Renal cortex interstitium (tissue), 15 donors: ENCODE data around the gene MLN. TPM values are rescaled to one million over a fixed set of nuclear protein-coding genes. Genes with fewer than 3 reads are reported as not detected.

Experiments
- DNase-seq, 11 donors: peaks; one replicate each; pipeline ENCODE4 v3.0.0-alpha.2; 2013; ENCODE audit warnings: low read depth in 9 of 11, low spot score in 4 of 11; ENCODE audit errors: extremely low read depth in 1 of 11
- long read RNA-seq, 16 experiments: transcript quantifications; one replicate each; lab custom pipeline, GENCODE V29; 2026
- polyA plus RNA-seq, 3 donors: library from polyadenylated mRNA; unstranded; fragments of 120-200 nt; gene quantifications; one replicate each; pipeline ENCODE4 v1.2.1, GENCODE V29; 2013; ENCODE audit not compliant: insufficient read length in 3 of 3

The MLN gene, protein sequence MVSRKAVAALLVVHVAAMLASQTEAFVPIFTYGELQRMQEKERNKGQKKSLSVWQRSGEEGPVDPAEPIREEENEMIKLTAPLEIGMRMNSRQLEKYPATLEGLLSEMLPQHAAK
- polyA plus RNA-seq: 1 to 10 TPM; 1.5 to 2.2 (median 1.9) TPM
- long read RNA-seq, donor 1, partial matches to known transcripts: 0 of 1 reads
- long read RNA-seq, donor 1, other reads (novel, unspliced or antisense): 0 of 1 reads
- long read RNA-seq, donor 2: 0 reads
- long read RNA-seq, donor 3: 0 reads
- long read RNA-seq, donor 4, partial matches to known transcripts: 0 of 2 reads
- long read RNA-seq, donor 4, other reads (novel, unspliced or antisense): 0 of 2 reads
- long read RNA-seq, donor 5: 0 reads
- long read RNA-seq, donor 6, partial matches to known transcripts: 0 of 4 reads
- long read RNA-seq, donor 6, other reads (novel, unspliced or antisense): 0 of 4 reads
- long read RNA-seq, donor 7: 0 reads
- long read RNA-seq, donor 8: 0 reads
- long read RNA-seq, donor 9: 0 reads
- long read RNA-seq, donor 10: 0 reads
- long read RNA-seq, donor 11: 0 reads
- long read RNA-seq, donor 12: 0 reads
- long read RNA-seq, donor 13: 0 reads
- long read RNA-seq, donor 14: 0 reads
- long read RNA-seq, donor 15: 0 reads
- long read RNA-seq, donor 16, partial matches to known transcripts: 0 of 1 reads
- long read RNA-seq, donor 16, other reads (novel, unspliced or antisense): 0 of 1 reads

DNA sequence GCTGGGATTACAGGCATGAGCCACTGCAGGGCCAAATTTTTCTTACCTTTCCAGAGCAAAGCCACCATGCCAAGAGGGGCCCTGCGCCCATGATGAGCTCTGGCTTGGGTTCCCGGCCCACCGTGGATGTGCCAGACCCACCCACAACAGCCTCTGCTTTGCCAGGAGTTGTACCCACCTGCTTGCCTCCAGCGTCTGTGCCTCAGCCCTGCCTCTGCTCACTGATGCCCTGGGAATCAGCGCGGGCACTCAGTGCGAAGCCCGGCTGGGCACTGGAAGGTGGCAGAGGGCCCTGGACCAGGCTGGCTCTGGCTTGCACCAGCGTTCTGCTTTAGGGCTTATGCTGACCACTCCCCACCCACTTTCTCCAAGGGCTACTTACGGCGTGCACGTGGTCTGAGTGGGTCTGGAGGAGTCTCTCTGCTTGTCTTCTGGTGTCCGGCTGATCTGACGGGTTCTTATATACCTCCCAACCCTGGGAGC is at the start of gene MLN:
Gene MLN, minus strand, starts transcription at position 433 of the 483 bp plus-strand sequence. CDS start 2,840 bp downstream, outside the sequence.
- DNase-seq: no peak

DNA sequence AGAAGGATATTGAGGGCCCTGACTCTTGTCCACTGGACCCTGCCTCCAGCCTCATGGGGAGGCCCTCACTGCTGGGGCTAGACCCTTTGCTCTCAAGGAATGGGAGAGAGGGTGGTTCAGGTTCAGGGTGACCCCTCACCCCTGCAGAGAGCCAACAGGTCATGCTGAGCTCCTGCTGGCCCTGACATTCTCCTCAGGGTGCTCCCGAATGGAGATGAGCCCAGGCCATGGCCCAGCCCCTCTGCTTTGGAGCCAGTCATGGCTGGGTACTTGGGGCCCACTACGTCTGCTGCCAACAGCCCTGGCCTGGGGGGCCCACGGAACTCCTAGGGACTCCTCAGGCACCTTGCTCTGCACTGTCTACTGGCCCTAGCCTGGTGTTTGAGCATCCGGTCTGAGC is 49.2 kb upstream of the MLN start:
- no peak for DNase-seq

DNA sequence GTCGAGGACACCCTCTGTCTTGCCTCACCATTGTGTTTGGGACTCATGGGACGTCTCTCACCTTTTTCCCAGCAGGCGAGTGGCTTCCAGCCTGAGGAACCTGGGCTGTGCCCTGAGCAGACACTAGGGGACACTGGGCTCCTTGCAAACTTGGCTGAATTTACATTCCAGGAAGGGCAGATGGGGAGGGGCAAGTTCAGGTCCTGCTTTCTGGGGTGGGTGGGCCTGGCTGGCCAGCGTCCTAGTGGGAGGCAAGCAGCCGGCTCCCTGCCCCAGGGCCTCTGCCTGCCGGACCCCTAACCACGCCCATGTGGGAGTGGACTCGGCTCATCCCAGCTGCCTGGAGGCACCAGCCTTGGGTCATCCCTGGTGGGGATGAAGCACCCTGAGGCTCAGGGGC is 48.2 kb upstream of the MLN start:
- DNase-seq: peak in 3 of 11 donors; percentile 33 to 67 (median 47)

DNA sequence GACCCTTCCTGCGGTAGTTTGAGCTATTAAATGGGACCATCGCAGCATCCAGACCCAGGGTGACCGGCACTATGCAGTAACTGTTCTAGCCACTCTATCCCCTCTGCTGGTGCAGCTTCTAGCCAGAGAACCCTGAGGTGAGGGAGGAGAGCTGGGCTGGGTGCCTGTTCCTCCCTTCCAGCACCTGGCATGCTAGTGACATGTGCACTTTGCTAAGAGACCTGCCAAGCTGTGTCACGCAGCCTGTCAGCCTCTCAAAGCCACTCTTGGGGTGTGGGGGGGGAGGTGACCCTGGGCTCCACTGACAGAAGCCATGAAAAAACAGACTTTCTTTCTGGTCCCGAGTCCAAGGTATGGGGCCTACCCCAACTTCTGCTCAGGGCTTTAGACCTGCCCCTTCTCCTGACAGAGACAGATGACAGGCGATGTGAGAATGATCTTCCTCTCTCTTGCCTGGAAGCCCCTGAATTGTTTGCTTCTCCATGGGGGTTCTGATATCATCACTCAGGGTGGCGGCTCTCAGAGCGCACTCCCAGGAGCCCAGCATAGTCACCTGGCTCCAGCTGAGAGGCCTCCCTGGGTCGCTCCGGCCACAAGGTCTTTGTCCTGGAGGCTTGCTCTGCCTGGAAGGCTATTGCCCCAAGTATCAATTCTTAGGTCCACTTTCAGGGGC is 47.2 kb upstream of the MLN start:
- DNase-seq: no peak

DNA sequence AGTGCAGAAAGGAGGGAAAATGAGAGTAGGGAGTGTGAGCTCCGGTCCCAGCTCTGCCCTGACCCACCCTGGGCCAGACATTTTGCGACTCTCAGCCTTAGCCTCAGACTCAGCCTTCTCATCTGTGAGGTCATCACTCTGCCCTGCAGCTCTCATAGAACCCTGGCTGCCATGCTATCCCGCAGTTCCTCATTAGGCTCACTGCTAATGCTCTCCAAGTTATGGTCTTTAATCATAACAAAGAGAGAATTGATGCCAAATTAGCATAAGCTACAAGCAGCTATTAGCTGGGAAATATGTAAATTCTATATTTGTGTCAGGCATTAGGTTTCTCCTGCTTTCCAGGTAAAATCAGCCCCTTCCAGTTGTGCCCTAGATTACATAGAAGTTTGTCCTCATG is 46.5 kb upstream of the MLN start:
- DNase-seq: no peak

DNA sequence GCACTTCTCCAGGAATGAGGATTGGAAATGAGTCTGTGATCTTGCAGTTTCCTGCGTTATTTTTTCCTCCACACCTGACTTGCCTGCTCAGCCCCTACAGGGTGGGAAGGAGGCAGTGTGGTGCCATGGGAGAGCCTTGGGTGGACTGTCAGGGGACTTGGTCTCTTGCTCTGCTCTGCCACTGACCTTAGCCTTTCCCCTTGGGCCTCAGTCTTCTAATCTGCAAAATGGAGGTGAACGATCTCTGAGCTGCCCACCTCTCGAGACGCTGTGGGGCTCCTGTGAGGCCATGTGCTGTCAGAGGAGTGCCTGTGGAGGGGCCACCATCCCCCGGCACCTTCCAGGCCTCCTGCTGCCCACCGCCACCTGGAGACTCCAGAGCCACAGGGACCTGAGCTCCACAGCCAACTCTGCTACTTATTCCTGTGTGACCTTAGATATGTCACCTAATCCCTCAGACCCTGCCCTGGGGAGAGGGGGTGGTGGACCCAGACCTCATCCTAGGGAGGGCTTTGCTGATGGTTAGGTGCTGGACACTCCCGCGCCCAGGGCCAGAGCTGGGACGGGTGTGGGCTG is 45.8 kb upstream of the MLN start:
- DNase-seq: no peak

DNA sequence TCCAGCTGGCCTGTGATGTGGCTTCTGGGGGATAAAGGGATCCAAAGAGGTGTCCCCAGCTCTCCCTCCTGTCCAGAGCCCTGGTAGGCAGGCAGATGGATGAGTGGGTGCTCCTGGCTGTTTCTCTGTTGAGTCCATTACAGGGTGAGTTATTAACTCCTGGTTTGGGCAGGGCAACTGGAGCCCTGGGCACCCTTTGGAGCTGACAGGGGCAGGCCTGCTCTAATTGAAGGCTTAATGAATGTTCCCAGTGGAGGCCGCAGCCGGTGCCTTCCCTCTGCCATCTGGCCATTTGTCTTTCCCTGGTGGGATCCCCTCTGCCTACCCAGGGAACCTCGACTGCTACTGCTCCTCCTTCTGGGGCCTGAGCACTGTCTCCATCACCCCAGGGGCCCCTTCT is 44.7 kb upstream of the MLN start:
- DNase-seq: no peak

DNA sequence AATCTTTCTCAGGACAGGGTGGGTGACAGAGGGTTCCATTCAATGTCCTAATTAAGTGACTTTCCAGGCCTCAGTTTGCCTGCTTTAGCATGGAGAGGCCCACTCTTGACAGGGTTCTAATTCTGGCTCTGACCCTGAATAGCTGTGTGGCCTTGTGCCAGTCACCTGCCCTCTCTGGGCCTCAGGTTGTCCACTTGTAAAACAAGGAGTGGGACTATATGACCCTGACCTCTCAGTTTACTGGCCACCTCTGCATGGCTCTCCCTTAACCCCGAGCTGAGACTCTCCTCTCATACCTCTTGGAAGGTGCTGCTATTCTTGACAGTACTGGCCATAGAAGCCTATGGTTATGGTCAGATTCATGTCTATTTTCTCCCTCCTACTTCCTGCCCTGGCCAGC is 44.1 kb upstream of the MLN start:
- DNase-seq: no peak

DNA sequence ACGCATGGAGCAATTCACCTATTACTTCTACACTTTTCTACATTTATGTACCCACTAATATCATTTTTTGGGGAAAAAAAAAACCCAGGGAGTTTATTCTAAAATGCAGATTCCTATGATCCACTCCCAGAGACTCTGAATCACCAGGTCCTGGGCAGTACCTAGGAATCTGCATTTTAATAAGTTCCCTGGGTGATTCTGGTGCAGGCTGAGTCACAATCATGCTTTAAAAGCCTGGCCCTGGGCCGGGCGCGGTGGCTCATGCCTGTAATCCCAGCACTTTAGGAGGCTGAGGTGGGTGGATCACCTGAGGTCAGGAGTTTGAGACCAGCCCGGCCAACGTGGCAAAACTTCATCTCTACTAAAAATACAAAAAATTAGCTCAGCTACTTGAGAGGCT is 43.3 kb upstream of the MLN start:
- DNase-seq: no peak

DNA sequence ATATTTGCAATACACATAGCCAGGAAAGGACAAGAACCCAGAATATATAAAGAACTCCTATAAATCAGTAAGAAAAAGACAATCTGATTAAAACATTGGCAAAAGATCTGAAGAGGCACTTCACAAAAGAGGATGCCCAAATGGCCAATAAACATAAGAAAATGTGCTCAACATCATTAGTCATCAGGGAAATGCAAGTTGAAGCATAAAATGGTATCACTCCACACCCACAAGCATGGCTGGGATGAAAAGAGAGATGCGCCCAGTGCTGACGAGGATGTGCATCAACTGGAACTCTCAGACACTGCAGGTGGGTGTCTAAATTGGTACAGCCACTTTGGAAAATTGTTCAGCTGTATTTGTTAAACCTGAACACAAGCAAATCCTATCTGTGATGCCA is 42.4 kb upstream of the MLN start:
- DNase-seq: no peak

DNA sequence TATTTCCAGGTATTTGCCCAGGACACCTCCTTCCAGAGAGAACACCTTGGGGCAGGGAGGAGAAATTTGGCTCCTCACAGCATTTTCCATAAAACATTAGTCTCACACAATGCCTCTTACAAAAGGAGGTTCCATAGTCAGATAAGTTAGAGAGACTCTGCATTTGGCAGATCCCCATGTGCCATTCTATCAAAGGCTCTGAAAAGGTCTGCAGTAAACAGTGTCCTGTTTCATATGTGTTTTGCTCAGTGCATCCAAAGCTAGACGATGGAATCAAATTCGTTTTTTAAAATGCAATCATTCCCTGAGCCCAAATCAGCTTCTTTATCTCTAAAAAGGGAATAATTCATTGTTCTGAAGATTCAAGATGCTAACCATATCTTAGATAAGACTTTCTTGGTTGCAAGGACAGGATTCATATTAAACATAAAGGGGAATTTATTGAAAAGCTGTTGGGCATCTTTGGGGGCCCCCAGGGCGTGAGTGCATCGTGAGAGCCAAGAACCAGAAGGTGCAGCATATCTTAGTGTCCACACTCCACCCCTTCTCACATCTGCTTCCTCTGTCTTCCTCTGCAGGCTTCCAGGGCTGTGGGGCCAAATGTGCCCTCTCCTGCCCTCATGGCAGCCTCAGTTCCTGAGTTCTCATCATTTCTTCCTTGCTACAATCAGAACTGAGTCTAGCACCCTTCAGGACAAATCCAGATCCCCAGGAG is 41.4 kb upstream of the MLN start:
- no peak for DNase-seq

DNA sequence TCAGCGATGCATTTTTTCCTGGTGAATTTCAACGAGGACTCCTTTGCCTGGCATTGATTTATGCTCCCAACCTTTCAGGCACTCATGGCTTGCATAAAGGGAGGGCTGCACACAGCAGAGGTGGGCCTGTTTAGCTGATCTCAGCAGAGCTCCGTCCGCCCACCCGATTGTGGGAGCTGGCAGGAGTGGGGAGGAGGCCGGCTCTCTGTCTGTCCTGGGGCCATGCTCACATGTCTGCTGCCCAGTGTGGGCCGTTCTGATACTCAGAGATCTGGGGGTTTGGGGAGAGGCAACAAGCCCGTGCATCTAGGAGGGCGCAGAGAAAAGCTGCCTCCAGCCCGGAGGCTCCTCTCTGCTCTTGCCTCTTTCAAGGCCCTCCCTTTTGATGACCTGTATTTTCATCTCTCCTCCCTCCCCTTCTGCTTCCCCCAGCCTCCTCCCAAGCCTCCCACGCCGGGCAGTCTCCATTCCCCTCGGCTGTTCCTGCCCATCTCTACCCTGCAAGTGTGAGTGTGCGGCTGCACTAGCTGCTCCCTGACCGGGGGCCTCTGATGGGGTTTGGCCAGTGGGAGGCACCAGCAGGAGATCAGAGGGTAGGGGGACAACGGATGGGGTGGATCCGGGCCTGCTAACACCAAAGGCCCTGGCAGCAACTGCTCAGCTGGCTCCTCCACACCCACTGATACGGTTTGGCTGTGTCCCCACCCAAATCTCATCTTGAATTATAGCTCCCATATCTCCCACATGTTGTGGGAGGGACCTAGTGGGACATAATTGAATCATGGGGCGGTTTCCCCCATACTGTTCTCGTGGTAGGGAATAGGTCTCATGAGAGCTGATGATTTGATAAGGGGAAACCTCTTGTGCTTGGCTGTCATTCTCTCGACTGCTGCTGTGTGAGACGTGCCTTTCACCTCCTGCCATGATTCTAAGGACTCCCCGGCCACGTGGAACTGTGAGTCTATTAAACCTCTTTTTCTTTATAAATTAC is 39.6 kb upstream of the MLN start:
- peak in 1 of 11 donors; percentile 46 for DNase-seq

DNA sequence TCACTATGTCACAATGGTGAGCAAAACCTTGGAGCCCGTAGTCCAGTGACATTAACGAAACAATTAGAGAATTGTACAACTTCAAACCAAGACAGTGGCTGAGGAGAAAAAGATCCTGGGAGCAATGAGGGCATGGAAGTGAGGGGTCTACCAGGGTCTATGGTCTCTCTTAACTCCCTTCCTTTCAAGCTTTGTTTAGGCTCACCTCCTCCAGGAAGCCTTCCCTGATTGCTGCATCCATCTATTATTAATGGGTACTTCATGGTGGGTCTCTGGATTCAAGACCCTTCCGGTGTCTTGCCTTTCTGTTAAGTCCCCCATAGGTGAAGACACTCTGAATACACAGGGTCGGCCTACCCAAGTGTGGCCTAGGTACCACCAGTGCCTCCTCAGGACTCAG is 38.1 kb upstream of the MLN start:
- DNase-seq: no peak

DNA sequence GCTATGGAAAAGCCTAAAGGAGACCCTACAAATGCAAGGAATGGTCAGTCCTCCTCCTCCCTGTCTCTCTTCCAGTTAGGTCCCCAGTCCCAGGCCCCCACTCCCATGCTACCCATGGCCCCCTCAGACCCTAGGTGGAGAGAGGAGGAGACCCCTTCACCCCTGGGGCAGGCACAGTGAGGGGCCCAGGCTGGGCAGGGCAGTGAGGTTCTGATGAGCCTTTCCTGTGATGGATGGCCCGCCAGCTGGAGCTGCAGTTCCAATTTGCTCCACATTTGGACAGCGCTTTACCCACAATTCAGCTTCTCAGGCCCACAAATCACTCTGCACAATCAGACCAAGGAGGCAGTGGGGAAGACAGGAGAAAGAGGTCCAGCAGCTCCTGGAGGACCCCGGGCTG is 37.3 kb upstream of the MLN start:
- no peak for DNase-seq

DNA sequence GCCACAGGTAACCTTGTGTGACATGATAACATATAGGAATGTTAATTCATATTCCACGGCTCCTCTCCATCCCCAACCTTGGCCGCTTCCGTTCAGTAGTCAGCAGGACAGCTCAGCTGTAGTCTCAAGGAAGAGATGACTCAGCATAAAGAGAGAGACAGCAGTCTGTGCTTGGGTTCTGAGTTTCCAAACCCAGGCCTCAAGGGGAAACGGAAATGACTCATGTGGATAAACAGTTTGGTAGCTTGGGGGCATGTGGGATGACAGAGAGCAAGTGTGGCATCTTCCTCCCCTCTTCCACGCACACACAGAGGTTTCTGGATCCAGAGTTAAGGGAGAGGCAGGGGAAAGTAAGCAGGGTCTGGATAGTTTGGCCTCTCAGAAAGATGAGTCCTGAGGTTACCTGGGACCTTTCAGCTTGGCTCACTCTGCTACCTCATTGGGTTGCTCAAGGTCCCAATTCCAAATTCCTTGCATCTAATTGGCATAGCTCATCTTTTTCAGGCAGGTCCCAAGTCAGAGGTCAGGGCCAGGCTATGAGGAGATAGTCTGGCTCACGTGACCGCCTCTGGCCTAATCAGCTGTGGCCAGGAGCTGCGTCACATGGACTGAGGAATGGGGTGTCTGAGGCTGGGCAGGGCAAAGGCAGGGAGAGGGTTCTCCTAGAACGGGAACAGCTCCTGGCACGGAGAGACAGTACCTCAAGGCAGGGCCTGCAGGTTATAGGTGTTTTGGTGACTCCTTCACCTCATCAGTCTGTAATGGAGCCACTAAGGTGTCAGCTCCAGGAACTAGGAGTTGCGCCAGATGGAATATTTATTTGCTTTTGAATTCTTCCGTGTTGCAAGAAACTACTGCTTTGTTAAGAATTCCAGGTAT is 36.5 kb upstream of the MLN start:
- DNase-seq: no peak

DNA sequence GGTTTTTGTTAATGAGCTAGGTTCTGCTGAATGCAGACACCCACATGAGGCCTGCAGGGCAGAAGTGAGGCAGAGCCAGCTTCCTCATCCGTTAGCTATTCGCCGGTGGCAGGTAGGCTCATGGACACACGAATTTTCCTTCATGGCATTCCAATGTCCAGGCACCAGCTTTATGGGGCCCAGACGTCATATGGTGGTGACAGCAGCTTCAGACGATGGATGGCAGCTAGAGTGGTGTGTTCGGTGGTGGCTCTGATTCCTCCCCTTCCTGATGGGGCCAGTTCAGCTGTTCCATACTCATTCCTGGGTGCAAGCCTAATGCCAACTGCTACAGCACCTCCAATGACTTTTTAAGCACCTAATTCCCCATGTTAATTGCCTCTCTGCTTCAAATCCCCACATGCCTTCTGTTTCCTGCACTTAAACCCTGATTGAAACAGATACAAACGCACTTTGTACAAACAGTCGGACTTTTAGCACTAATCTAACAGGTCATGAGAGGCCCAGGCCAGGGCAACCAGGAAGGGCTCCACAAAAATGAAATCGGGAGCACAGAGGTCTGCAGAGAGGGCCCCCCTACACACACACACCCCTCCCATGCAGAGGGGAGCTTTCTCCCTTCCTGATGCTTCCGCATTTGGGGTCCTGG is 35.7 kb upstream of the MLN start:
- DNase-seq: no peak
